HG03135 (cell line): Measurements from ENCODE around the gene COASY.
"Not testable (repeated sequence)": the region's sequence is repeated elsewhere in the genome, so short reads cannot be mapped to it uniquely, and the experiment has no call there.

Experiments used
- ATAC-seq: cut with Tn5 transposase; IDR thresholded peaks from one replicate; pipeline ENCODE4 v1.9.1; 2021; ENCODE audit warnings: mild to moderate bottlenecking, moderate library complexity; ENCODE audit not compliant: unreplicated experiment

COASY gene

GRCh38 chr17:42552736-42553135 is 9.2 kb upstream of the COASY start, which contains the start of gene HSD17B1:
Gene HSD17B1 (plus strand): TSS chr17:42552923. CDS start chr17:42552934, 11 bp downstream.
- not testable (repeated sequence) for ATAC-seq

DNA sequence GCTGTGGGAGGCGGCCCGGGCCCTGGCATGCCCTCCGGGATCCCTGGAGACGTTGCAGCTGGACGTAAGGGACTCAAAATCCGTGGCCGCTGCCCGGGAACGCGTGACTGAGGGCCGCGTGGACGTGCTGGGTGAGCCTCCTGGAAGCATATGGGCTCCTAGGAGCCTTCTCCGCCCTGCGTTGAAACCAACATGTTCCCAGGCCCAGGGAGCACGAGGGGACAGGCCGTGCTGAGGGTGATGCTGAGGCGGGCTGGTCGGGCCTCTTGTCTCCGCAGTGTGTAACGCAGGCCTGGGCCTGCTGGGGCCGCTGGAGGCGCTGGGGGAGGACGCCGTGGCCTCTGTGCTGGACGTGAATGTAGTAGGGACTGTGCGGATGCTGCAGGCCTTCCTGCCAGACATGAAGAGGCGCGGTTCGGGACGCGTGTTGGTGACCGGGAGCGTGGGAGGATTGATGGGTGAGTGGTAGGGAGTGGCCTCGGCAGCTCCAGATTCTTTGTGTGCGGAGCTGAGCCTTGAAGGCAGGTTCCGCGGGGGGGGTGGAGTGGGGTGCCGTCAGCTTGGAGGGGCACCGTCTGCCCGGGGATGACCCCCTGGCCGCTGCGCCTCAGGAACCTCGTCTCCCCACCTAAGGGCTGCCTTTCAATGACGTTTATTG is 8.7 kb upstream of the COASY start:
- no peak for ATAC-seq

DNA sequence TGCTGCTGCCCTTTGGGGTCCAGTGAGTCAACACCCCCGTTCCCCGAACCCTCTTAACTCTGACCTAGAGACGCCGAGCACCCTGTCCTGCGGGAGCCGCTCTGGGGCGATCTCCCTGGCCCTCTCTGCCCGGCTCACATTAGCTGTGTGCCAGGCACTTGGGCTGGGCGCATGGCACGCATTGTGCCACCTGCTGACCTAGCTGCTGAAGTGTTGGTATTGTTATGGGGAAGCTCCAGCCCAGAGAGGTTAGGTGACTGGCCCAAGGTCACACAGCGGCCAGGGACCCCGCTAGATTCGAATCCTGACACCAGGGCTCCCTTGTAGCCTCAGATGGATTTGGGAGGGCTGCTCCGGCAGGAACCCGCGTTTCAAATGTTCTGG is 8.1 kb upstream of the COASY start:
- ATAC-seq: no peak

DNA sequence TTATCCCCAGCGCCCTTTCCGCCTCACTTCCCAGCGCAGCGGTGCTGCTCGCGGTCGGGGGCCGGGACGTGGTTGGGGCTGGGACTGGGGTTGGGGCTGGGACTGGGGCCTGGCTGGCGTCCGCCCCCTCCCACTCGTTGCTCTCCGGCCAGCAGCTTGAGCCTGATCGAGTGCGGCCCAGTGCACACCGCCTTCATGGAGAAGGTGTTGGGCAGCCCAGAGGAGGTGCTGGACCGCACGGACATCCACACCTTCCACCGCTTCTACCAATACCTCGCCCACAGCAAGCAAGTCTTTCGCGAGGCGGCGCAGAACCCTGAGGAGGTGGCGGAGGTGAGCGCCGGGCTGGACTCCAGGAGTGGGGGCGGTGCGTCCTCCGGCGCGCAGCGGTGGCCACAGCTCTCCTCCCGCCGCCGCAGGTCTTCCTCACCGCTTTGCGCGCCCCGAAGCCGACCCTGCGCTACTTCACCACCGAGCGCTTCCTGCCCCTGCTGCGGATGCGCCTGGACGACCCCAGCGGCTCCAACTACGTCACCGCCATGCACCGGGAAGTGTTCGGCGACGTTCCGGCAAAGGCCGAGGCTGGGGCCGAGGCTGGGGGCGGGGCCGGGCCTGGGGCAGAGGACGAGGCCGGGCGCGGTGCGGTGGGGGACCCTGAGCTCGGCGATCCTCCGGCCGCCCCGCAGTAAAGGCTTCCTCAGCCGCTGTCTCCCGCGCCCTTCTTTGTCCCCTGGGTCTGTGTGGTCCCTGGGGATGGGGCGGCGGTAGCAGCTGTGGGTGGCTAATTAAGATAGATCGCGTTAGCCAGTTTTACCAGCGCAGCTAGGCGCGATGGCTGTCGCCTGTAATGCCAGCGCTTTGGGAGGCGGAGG is 7.5 kb upstream of the COASY start:
- ATAC-seq: peak; percentile 60

DNA sequence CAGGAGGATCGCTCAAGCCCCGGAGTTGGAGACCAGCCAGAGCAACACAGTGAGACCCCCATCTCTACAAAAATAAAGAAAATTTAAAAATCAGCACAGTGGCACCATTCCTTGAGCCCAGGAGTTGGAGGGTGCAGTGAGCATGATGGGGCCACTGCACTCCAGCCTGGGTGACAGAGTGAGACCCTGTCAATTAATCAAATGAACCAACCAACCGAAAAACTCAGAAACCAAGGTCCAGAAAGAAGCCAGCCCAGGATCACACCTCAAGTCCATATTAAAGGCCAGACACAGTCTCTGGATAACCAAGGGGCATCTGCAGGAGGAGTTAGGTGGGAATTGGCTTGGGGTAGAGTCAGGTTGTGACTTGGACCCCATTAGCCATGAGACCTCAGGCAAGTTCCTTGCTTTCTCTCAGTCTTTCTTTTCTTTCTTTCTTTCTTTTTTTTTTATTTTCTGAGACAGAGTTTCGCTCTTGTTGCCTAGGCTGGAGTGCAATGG is 6.8 kb upstream of the COASY start:
- no peak for ATAC-seq

- not testable (repeated sequence) for ATAC-seq
Observed at GRCh38 chr17:42555961-42556617, 5.9 kb upstream of the COASY start.

DNA sequence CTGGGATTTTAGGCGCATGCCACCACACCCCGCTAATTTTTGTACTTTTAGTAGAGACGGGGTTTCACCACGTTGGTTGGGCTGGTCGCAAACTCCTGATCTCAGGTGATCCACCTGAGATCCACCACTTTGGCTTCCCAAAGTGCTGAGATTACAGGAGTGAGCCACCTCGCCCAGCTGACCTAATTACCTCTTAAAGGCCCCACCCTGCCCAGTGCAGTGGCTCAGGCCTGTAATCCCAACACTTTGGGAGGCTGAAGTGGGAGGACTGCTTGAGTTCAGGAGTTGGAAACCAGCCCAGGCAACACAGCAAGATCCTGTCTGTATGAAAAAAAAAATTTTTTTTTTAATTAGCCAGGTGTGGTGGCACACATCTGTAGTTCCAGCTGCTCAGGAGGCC is 2.9 kb upstream of the COASY start:
- ATAC-seq: no peak

DNA sequence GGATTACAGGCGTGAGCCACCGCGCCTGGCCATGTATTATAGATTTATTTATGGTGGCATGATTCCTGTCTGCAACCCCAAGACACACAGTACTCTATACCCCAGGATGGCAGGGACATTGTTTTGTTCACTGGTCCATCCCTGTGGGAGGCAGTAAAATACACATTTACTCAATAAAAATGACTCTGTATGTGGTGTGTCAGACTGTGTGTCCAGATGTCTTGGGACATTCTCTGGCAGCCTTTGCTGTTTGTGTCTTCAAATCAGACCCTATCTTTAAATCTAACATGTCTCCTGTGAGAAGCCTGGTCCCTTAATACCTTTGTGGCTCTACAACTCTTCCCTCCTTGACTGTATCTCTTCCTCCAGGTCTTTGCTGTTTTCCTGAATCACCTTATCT is 1.7 kb upstream of the COASY start:
- ATAC-seq: no peak

- ATAC-seq: no peak
Observed at GRCh38 chr17:42562388-42563142, 617 bp downstream of the COASY start.

DNA sequence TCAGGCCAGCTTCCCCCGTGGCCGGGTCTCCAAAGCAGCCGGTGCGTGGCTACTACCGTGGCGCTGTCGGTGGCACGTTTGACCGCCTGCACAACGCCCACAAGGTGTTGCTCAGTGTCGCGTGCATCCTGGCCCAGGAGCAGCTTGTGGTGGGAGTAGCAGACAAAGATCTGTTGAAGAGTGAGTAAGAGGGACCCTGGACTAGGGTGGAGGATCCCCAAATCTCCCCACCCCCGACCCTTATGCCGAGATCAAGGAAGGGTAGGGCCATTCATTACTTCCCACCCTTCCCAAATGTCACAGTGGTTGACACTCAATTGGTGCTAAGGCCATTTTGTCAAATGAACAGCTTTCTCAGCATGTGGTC is 1.2 kb downstream of the COASY start:
- no peak for ATAC-seq

DNA sequence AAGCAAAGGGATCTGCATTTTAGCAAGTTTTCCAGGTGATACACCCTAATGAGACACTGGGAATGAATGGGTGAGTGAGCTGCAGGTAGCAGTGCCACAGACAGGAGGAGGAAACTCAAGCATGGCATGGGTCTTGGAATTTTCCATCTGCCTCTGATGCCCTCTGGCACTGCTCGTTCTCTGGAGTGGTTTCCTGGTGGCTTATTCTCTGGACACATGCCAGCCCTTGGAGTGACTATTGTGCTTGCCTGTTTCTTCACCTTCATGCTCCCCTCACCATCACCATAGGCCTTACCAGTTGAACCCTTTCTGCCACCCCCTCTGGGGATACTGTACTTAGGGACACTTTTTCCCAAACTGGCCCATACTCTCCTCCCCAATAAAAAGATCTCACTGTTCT is 1.6 kb downstream of the COASY start:
- ATAC-seq: no peak

DNA sequence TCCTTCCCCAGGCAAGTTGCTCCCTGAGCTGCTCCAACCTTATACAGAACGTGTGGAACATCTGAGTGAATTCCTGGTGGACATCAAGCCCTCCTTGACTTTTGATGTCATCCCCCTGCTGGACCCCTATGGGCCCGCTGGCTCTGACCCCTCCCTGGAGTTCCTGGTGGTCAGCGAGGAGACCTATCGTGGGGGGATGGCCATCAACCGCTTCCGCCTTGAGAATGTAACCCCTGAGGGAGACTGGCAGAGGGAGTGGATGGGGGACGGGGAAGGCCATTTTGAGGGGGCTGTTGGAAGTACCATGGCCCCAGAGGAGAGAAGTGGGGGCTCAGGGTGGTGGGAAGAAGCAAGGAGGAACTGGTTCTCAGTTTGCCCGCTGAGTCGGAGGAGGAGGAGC is 2.0 kb downstream of the COASY start:
- ATAC-seq: no peak

GRCh38 chr17:42564815-42565522 is 3.0 kb downstream of the COASY start:
- ATAC-seq: no peak

DNA sequence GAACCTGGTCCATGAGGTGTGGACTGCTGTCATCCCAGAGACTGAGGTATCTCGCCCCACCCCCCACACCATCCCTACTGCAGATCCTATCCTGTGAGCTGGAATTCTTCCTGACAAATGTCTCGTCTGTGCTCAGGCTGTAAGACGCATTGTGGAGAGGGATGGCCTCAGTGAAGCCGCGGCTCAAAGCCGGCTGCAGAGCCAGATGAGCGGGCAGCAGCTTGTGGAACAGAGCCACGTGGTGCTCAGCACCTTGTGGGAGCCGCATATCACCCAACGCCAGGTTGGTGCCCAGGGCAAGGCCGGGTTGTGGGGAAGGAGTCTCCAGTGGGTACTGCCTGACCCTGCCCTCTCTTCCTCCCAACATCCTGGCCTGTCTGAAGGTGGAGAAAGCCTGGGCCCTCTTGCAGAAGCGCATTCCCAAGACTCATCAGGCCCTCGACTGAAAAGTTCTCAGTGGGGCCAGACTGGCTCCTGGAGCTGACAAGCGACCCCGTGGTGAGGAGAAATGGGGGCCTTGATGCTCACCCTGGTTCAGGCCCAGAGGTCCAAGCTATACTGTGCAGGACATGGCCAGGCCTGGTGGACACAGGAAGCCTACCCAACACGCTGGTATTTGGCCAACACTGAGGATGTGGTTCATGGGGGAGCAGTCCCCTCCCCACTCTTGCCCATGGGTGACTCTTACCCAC is 3.7 kb downstream of the COASY start:
- ATAC-seq: no peak

- no peak for ATAC-seq
Observed at GRCh38 chr17:42566215-42566882, 4.4 kb downstream of the COASY start.

GRCh38 chr17:42566883-42567573 is 5.1 kb downstream of the COASY start, which contains the start of gene MLX:
Gene MLX (plus strand): TSS chr17:42567100. CDS start chr17:42567125, 25 bp downstream.
- peak; percentile 61 for ATAC-seq

GRCh38 chr17:42568341-42569111 is 6.6 kb downstream of the COASY start:
- ATAC-seq: no peak
